H1 (cell line): Measurements from ENCODE around the gene LITAF. TPM values are rescaled to one million over a fixed set of nuclear protein-coding genes. Genes with fewer than 3 reads are reported as not detected.

Experiments used
- CTCF ChIA-PET: fragments of 300-600 bp; sonication (Branson Sonifier 250); formaldehyde crosslinking; loops from one replicate; lab custom pipeline; 2021; ENCODE audit not compliant: partially characterized antibody; lab: Charles Lee
- POLR2A ChIA-PET: fragments of 300-600 bp; sonication (Branson Sonifier 250); formaldehyde crosslinking; loops from one replicate; lab custom pipeline; 2021; ENCODE audit warnings: inconsistent platforms; ENCODE audit not compliant: partially characterized antibody; lab: Charles Lee
- DNase-seq, 2 experiments: peaks; one replicate each; pipeline versions ENCODE4 v3.0.0 to v3.0.0-alpha.2; 2010 to 2022; ENCODE audit warnings: low spot score in 2 of 2, low read depth in 1 of 2, mixed read lengths in 1 of 2
- FAIRE-seq: peaks from 2 replicates; lab custom pipeline; 2011; peaks lifted over from hg19 to GRCh38; lab: Jason Lieb, UNC
- H2AFZ ChIP-seq: 2 replicates; pipeline ENCODE4 v1.8.1; 2012; ENCODE audit warnings: low read length, inconsistent platforms
- H2AK5ac ChIP-seq: 2 replicates; pipeline ENCODE4 v1.6.1; 2013; ENCODE audit warnings: low read depth, low read length
- H2BK120ac ChIP-seq: replicated peaks from 2 replicates; pipeline ENCODE3; 2013; ENCODE audit warnings: low read depth, low read length, inconsistent platforms
- H2BK12ac ChIP-seq: 2 replicates; pipeline ENCODE4 v1.6.1; 2013; ENCODE audit warnings: low read depth, low read length
- H2BK15ac ChIP-seq: 2 replicates; pipeline ENCODE4 v1.6.1; 2013; ENCODE audit warnings: low read length
- H2BK20ac ChIP-seq: 2 replicates; pipeline ENCODE4 v1.6.1; 2013; ENCODE audit warnings: low read length
- H2BK5ac ChIP-seq: 2 replicates; pipeline ENCODE4 v1.6.1; 2013; ENCODE audit warnings: low read depth, low read length
- H3K14ac ChIP-seq: 2 replicates; pipeline ENCODE4 v1.6.1; 2013; ENCODE audit warnings: inconsistent platforms; ENCODE audit not compliant: insufficient read length
- H3K18ac ChIP-seq: 2 replicates; pipeline ENCODE4 v1.6.1; 2013; ENCODE audit warnings: low read length; ENCODE audit errors: extremely low read depth
- H3K23ac ChIP-seq: 2 replicates; pipeline ENCODE4 v1.6.1; 2013; ENCODE audit warnings: inconsistent platforms; ENCODE audit not compliant: insufficient read length
- H3K23me2 ChIP-seq: 2 replicates; pipeline ENCODE4 v1.6.1; 2013; ENCODE audit warnings: low read depth, low read length
- H3K27ac ChIP-seq: 2 replicates; pipeline ENCODE4 v1.6.1; 2011; ENCODE audit warnings: low read depth, low read length, inconsistent platforms
- H3K27me3 ChIP-seq, 4 experiments: replicated peaks in 1 of 4; 1 replicate in 1 of 4; 2 replicates in 3 of 4; pipeline versions ENCODE4 v1.6.1 to v1.8.1; 2011 to 2013; ENCODE audit warnings: low read length in 3 of 4, mild to moderate bottlenecking in 3 of 4, inconsistent platforms in 2 of 4, mixed read lengths in 2 of 4, moderate library complexity in 1 of 4; ENCODE audit not compliant: control insufficient read depth in 3 of 4, insufficient read depth in 3 of 4; ENCODE audit errors: extremely low read depth in 1 of 4
- H3K36me3 ChIP-seq, 4 experiments: 2 replicates each; pipeline versions ENCODE4 v1.6.1 to v1.8.1; 2011 to 2013; ENCODE audit warnings: mild to moderate bottlenecking in 4 of 4, low read length in 3 of 4, moderate library complexity in 2 of 4, control low read depth in 1 of 4, inconsistent platforms in 1 of 4; ENCODE audit not compliant: insufficient read depth in 4 of 4, control insufficient read depth in 2 of 4
- H3K4ac ChIP-seq: replicated peaks from 2 replicates; pipeline ENCODE3; 2013; ENCODE audit warnings: low read length, low read depth, mixed read lengths, inconsistent platforms; ENCODE audit not compliant: insufficient read length
- H3K4me1 ChIP-seq, 4 experiments: replicated peaks in 1 of 4; 1 replicate in 1 of 4; 2 replicates in 3 of 4; pipeline versions ENCODE4 v1.6.1 to v1.8.1; 2011 to 2013; ENCODE audit warnings: low read length in 3 of 4, inconsistent platforms in 2 of 4, mixed read lengths in 1 of 4; ENCODE audit not compliant: insufficient read depth in 4 of 4, control insufficient read depth in 3 of 4
- H3K4me2 ChIP-seq, 2 experiments: 2 replicates each; pipeline versions ENCODE4 v1.6.1 to v1.8.1; 2011 to 2013; ENCODE audit warnings: low read depth in 2 of 2, low read length in 2 of 2, control low read depth in 1 of 2, inconsistent platforms in 1 of 2, mild to moderate bottlenecking in 1 of 2; ENCODE audit not compliant: insufficient read depth in 1 of 2
- H3K4me3 ChIP-seq, 4 experiments: fragments of 200-600, 300-600 bp in 1 of 4; sonication (generic), shearing (Covaris generic), sonication (Bioruptor Twin) in 1 of 4; 2 replicates each; pipeline versions ENCODE4 v1.5.1 to v1.8.1; 2011 to 2016; ENCODE audit warnings: low read length in 4 of 4, low read depth in 3 of 4, control low read depth in 2 of 4, inconsistent platforms in 2 of 4, mild to moderate bottlenecking in 2 of 4, mixed read lengths in 1 of 4, moderate library complexity in 1 of 4; ENCODE audit not compliant: insufficient read depth in 2 of 4; ENCODE audit errors: extremely low read depth in 1 of 4
- H3K56ac ChIP-seq: replicated peaks from 2 replicates; pipeline ENCODE3; 2013; ENCODE audit warnings: low read depth, mild to moderate bottlenecking, mixed read lengths, low read length, inconsistent platforms; ENCODE audit not compliant: insufficient read length
- H3K79me1 ChIP-seq: 2 replicates; pipeline ENCODE4 v1.6.1; 2013; ENCODE audit warnings: low read depth, low read length, control low read depth
- H3K79me2 ChIP-seq, 2 experiments: 2 replicates each; pipeline versions ENCODE4 v1.6.1 to v1.8.1; 2012 to 2013; ENCODE audit warnings: low read length in 2 of 2, mild to moderate bottlenecking in 2 of 2, inconsistent platforms in 1 of 2; ENCODE audit not compliant: insufficient read depth in 2 of 2, control insufficient read depth in 1 of 2
- H3K9ac ChIP-seq, 4 experiments: replicated peaks in 1 of 4; 1 replicate in 1 of 4; 2 replicates in 3 of 4; pipeline versions ENCODE4 v1.6.1 to v1.8.1; 2011 to 2013; ENCODE audit warnings: low read depth in 3 of 4, low read length in 3 of 4, control low read depth in 2 of 4, mild to moderate bottlenecking in 2 of 4, moderate library complexity in 2 of 4, inconsistent platforms in 1 of 4; ENCODE audit errors: extremely low read depth in 1 of 4
- H3K9me3 ChIP-seq, 2 experiments: 2 replicates each; pipeline versions ENCODE4 v1.6.1 to v1.8.1; 2012 to 2013; ENCODE audit warnings: mild to moderate bottlenecking in 2 of 2, moderate library complexity in 2 of 2, control low read depth in 1 of 2, inconsistent platforms in 1 of 2, low read depth in 1 of 2, low read length in 1 of 2, mixed read lengths in 1 of 2; ENCODE audit not compliant: insufficient read depth in 2 of 2
- H4K20me1 ChIP-seq, 2 experiments: replicated peaks in 1 of 2; 2 replicates each; pipeline versions ENCODE3 to v1.8.1; 2011 to 2013; ENCODE audit warnings: inconsistent platforms in 2 of 2, low read length in 2 of 2, mild to moderate bottlenecking in 1 of 2; ENCODE audit not compliant: insufficient read depth in 2 of 2, control insufficient read depth in 1 of 2
- H4K5ac ChIP-seq: 2 replicates; pipeline ENCODE4 v1.6.1; 2013; ENCODE audit warnings: low read length, low read depth, mixed read lengths, inconsistent platforms; ENCODE audit not compliant: insufficient read length
- H4K8ac ChIP-seq: 2 replicates; pipeline ENCODE4 v1.8.0; 2013; ENCODE audit warnings: mild to moderate bottlenecking, moderate library complexity, low read length, inconsistent platforms; ENCODE audit not compliant: insufficient read depth; ENCODE audit errors: extremely low read depth
- H4K91ac ChIP-seq: replicated peaks from 2 replicates; pipeline ENCODE3; 2013; ENCODE audit warnings: low read length, mixed read lengths, inconsistent platforms; ENCODE audit not compliant: insufficient read length
- CREB1 ChIP-seq: IDR thresholded peaks from 2 replicates; pipeline ENCODE4 v1.6.1; 2012; ENCODE audit warnings: inconsistent platforms
- GTF2F1 ChIP-seq: IDR thresholded peaks from 2 replicates; pipeline ENCODE4 v1.6.1; 2012; ENCODE audit warnings: low read depth, low read length, improper control_type of control experiment, borderline replicate concordance
- KDM5A ChIP-seq: fragments of 200-600 bp; IDR thresholded peaks from 2 replicates; pipeline ENCODE4 v1.7.1; 2012; ENCODE audit warnings: mild to moderate bottlenecking, low read length, inconsistent platforms, mixed read lengths
- WGBS, 2 experiments: shearing (Covaris generic) in 1 of 2; methylation state at CpG; one replicate each; pipeline versions ENCODE4 v1.1.6 to v1.1.7; 2013 to 2015; ENCODE audit warnings: low lambda C conversion rate in 2 of 2, mixed read lengths in 2 of 2, inconsistent platforms in 1 of 2, low coverage in 1 of 2, missing lambda C conversion rate in 1 of 2; ENCODE audit not compliant: insufficient replicate concordance in 2 of 2, insufficient coverage in 1 of 2, insufficient read length in 1 of 2; ENCODE audit errors: extremely low coverage in 1 of 2, missing lambda C conversion rate in 1 of 2; 5-methylcytosine and 5-hydroxymethylcytosine counted together
- polyA plus RNA-seq, 7 experiments: library from polyadenylated mRNA; depleted of rRNA in 3 of 7; stranded (reverse) in 5 of 7; unstranded in 2 of 7; fragments of >200 nt in 5 of 7; fragments of 200-250 nt in 2 of 7; gene quantifications; 1 replicate in 5 of 7; 2 replicates in 1 of 7; 4 replicates in 1 of 7; pipeline versions ENCODE4 v1.2.1 to v1.2.3, GENCODE V29; 2011 to 2013; ENCODE audit warnings: missing spikeins in 2 of 7, mixed read lengths in 2 of 7
- total RNA-seq: library from RNA; stranded (reverse); fragmentation: NEBNext Ultra II Directional; extraction: Animal tissue kit (Norgen Biotek cat#: 25700); gene quantifications from 2 replicates; pipeline ENCODE4 v1.2.1, GENCODE V29; 2021
- TF ChIP-seq, protein P1 (sequence below): IDR thresholded peaks from 2 replicates; pipeline ENCODE4 v1.6.1; 2012; ENCODE audit warnings: inconsistent platforms

LITAF gene
- total and polyA plus RNA-seq, 2 of the 8 experiments (the other 6 are each of a cell fraction or from before 2014, with no cell fraction given): 165 to 205 TPM

DNA sequence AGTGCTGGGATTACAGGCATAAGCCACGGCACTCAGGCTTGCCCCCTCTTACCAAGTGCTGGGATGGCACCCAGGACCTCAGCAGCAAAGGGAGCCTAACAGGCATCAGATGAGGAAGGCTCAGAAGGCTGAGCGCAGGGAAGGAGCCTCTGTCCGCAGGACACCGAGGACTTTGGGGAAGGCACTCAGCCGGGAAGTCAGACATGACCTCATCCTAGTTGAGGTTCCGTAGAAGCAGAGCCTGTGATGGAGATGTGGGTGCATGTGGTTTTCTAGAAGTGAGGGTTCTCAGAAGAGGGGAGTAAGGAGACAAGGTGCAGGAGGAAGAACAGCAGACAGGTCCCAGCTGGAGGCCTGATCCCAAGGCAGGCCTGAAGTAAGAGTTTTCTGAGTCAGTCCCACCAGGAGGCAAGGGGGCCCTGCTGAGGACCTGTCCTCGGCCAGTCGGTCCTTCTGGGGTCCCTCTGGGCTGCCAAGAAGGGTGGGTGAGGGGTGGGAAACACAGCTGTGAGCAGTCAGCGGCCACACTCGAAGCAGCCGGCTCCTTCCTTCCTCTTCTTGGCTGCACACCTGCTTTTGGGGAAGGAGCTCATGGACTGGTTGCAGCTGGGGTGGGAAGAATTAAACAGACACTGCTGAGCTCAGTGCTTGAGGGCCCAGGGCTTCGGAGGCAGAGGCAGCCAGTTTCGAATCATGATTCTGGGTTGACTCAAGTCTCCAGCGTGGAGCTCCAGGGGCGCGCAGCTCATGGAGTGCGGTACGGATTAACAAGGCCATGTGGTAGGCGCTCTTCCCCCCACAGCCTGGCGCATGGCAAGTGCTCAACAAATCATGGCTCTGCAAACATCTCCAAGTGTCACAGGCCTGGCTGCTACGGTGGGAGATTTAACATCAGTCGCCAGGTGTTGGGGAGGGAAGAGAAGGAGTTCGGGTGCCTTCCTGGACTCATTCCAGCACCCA lies 42.6 kb upstream of the LITAF start:
- POLR2A ChIA-PET: interaction anchor here (2.8 to 4.2 kb wide), 2 partner anchors 7 to 13 kb away, joined by 7 to 23 read pairs; no protein-coding TSS in a partner anchor
- H3K27me3 ChIP-seq: no peaks in the 10 kb centered on the region
- 91% methylated on average over 22 of the region's 23 CpGs; no CpG with 5 or more reads in 1 of the 2 experiments for whole genome bisulfite sequencing, 2 experiments
- no peak overlapping the region for H3K4me2 ChIP-seq
- H3K23me2 ChIP-seq: no peaks in the 10 kb centered on the region
- peaks cover 0 to 5% (median 0%) of the 10 kb centered on the region in 4 experiments; a peak in 1 of 7 replicates for H3K4me1 ChIP-seq
- DNase-seq: no peak
- H3K18ac ChIP-seq: no peak overlapping the region
- 0 out of 2 replicates have a peak overlapping the region, but pooled peaks have one; percentile 60 for H2BK12ac ChIP-seq
- no peak overlapping the region for H4K5ac ChIP-seq
- no peaks in the 10 kb centered on the region for H4K20me1 ChIP-seq
- no peak overlapping the region for H3K4ac ChIP-seq
- H4K8ac ChIP-seq: peak overlapping the region; percentile 71; the same call in 1 of the 2 replicates
- no peak overlapping the region for H2AFZ ChIP-seq
- no peak overlapping the region; the same call in 1 of the 2 replicates for H2BK5ac ChIP-seq
- no peak overlapping the region for H3K9ac ChIP-seq
- H2AK5ac ChIP-seq: peak overlapping the region; percentile 95
- no peak overlapping the region for H2BK120ac ChIP-seq
- TF ChIP-seq GTF2F1: no peak
- no peak for TF ChIP-seq KDM5A
- TF ChIP-seq, protein P1, sequence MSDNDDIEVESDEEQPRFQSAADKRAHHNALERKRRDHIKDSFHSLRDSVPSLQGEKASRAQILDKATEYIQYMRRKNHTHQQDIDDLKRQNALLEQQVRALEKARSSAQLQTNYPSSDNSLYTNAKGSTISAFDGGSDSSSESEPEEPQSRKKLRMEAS: 0 out of 2 replicates have a peak, but pooled peaks have one; percentile 26
- no peak for TF ChIP-seq CREB1
- TF ChIP-seq, all 59 proteins: peak for 1
- H3K9me3 ChIP-seq: no peaks in the 10 kb centered on the region
- H2BK15ac ChIP-seq: peak overlapping the region; percentile 88; the same call in 1 of the 2 replicates
- H4K91ac ChIP-seq: peak overlapping the region; percentile 69
- CTCF ChIA-PET: interaction anchor here (0.8 to 3.0 kb wide), 5 partner anchors 12 to 96 kb away, joined by 3 to 11 read pairs (median 3); no protein-coding TSS in a partner anchor
- H3K79me2 ChIP-seq: no peaks in the 10 kb centered on the region
- H3K79me1 ChIP-seq: no peaks in the 10 kb centered on the region; the same call in 1 of the 2 replicates
- 0 out of 2 replicates have a peak overlapping the region, but pooled peaks have one; percentile 32 for H2BK20ac ChIP-seq
- no peak overlapping the region for H3K23ac ChIP-seq
- FAIRE-seq: no peak
- no peak overlapping the region for H3K27ac ChIP-seq
- H3K14ac ChIP-seq: no peak overlapping the region
- no peaks in the 10 kb centered on the region for H3K36me3 ChIP-seq
- no peak overlapping the region for H3K4me3 ChIP-seq
- H3K56ac ChIP-seq: no peak overlapping the region
